HG03469 (cell line): ENCODE data around the gene EMC1.
"Not testable (repeated sequence)": the region's sequence is repeated elsewhere in the genome, so short reads cannot be mapped to it uniquely, and the experiment has no call there.

ENCODE experiments used
- ATAC-seq: cut with Tn5 transposase; IDR thresholded peaks from one replicate; pipeline ENCODE4 v1.9.1; 2021; ENCODE audit warnings: mild to moderate bottlenecking, moderate library complexity, moderate number of reproducible peaks; ENCODE audit not compliant: unreplicated experiment

The EMC1 gene

DNA sequence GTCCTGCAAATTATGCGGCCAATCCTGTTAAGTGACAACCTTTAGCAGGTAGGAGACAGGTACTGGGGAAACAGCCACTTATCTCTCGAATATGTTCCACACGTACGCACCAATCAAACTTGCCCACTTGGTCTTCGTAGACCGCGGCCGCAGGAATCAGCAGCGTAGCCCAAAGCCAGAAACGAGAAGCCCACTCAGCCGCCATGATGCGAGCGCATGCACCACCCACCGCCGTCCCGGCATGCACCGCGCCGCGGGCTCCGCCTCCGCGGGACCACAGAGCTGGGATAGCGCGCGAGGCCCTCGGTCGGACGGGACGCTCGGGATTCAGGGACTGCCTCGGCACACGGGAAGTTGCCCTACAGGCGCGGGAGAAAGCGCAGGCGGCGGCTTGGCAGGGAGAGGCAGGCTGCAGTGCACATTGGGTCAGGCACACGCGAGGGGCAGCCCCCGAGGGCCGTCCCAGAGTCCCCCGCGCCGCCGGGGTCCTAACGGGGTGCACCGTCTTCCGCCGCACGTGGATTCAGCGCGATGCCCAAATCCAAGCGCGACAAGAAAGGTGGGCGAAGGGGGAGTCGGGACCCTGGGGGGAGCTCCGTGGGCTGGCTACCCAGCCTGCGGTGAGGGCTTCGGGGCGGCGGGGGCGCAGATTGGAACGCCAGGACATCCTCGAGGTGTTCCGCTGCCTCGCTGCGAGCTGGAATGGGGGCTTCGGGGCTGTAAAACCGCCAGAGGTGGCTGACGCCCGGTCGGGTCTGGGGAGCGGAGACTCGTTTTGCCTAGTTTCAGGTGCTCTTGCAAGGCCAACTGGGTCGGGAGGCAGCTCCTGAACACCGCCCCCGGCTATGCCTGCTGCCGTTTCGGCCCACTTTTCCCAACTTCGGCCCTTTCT, at the start of gene EMC1, which contains the start of gene MRTO4:
Gene EMC1, minus strand, starts transcription at position 220 of the 892 bp plus-strand sequence. Its CDS starts 15 bp downstream, at position 205.
Gene MRTO4, plus strand, starts transcription at position 501 of the 892 bp plus-strand sequence. Its CDS starts 31 bp downstream, at position 532.
- peak; percentile 64 for ATAC-seq

DNA sequence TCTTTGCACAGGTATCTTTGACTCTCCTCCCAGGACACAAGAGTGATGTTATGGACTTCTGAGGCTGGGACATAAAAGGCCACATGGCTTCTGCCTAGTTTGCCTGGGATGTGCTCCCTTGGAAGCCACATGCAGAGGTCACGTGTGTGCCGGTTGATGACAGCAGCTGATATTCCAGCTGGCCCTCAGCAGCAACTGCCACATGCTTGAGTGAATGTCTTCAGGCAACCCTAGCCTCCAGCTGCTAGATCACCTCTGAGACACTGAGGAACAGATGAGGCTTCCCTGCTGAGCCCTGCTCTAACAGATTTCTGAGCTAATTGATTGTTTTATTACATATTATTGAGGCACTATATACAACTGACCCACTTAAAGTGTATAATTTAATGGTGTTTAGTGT, 48.9 kb upstream of the EMC1 start:
- no peak for ATAC-seq

DNA sequence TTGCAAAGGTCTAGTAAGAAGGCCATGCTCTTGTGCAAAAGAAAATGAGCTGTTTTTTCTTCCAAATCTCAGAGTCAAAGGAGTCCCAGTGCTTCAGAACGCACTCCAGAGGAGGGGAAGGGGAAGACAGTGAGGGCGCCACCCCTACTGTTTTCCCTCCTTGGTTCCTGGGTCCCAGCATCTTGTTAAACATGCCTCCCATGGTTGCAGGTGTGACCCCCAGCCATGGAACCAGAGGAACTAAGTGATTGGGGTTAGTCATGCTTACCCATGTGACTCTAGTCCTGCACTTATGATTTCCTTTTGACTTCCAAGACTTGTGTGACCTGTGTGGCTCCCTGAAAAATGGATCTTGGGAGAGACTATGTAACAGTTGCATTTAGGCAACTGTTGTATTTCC, 43.3 kb upstream of the EMC1 start:
- ATAC-seq = no peak

DNA sequence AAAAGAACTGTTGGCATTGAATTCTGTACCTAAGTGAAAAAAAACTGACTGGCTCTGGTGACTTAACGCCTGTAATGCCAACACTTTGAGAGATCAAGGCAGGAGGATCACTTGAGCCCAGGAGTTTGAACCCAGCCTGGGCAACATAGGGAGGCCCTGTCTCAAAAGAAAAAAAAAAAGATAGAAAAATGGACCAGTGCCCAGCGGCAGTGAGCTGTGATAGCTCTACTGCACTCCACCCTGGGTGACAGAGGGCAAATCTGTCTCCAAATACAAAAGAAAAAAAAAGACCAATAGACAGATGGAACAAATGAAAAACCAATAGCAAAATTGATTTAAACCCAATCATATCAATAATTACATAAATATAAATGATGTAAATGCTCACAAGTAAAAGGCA, 37.9 kb upstream of the EMC1 start:
- ATAC-seq = no peak

DNA sequence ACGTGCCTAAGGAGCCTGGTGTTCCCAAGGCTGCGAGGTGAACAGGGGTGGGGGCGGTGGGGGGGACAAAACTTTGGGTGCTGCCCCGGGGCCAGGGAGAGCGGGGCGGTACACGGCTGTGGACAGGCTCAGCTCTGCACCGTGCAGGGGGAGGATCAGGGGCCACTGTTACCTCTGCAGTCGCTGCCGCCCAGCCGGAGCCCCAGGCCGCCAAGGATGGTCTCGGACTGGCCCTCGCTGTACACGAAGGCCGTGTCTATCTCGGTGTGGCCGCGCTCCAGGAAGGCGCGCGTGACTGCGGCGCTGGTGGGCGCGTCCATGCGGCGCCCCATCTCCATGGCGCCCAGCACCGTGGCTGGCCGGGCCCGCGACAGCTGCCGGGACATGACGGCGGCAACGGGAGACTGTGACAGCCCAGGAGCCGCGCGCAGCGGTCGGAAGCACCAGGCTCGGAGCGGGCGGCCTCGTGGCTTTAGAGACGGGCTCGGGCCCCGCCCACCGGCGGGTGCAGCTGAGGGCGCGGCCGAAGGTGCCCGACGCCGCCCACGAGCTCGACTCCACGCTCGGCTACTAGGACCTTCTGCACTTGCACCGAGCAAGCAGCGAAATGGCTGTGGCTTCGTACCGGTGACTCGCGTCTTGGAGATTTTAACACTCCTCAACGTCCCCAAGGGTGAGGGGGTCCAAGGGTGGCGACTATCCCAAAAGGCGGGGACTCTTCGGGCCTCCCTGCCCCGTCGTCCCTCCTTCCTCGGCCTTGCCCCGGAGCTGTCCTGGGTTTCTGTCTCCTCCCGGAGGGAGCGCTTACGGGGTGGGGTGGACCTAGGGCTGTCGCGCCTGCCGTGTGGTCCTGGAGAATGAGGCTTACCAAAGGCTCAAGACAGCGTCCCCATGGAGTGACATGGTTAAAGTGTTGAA, 37.3 kb upstream of the EMC1 start, which contains the start of gene AKR7A3:
Gene AKR7A3, minus strand, starts transcription at position 447 of the 918 bp plus-strand sequence. Its CDS starts 61 bp downstream, at position 386.
- ATAC-seq = not testable (repeated sequence)

DNA sequence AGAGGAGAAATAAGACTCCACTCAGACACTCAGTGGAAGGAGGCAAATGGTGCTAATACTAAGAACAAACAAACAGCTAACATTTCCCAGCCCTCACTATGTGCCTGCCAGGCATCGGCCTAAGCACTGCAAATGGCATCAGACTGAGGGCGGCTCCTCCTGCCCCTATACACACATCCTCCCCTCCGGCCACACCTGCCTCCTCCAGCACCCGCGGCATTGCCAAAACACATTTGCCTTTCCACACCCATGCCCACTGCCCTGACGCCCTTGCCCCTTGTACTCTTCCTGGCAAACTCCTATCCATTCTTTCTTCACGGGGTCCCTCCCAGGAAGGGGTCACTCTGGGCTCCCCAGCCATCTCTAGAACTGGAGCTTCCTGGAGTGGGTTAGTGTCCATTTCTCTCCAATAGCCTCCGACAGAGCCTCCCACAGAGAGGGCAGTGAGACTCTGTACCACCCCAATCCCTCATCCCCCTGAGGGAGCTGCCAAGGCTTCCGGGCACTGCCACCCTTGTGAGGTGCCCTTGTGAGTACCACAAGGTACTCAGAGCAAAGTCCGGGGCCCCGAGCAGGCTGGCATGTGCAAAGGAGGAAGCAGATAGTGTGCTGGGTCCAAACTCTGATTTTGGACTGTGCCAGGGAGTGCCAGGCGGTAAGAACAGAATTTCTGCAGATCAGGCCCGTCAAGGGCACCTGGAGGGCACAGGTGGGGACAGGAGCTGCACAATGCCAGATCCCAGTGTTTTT, 36.3 kb upstream of the EMC1 start:
- no peak for ATAC-seq

DNA sequence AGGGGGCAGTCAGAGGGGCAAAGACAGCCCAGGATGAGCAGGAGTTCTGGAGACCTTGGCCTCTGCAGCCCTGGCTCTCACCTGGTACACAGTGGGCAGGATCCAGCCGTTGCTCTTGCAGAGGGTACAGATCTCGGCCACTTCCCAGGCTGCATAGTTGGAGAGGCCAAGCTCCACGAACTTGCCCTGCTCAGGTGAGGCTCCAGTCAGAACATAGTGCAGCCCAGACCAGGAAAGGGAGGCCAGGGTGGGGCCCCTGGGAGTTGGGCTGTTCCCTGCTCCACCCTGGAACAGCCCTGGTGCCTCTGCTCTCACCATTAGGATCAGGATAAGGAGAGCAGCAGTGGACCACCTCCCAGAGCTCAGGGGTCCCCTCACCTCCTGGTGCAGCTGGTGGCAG, 34.5 kb upstream of the EMC1 start:
- not testable (repeated sequence) for ATAC-seq

DNA sequence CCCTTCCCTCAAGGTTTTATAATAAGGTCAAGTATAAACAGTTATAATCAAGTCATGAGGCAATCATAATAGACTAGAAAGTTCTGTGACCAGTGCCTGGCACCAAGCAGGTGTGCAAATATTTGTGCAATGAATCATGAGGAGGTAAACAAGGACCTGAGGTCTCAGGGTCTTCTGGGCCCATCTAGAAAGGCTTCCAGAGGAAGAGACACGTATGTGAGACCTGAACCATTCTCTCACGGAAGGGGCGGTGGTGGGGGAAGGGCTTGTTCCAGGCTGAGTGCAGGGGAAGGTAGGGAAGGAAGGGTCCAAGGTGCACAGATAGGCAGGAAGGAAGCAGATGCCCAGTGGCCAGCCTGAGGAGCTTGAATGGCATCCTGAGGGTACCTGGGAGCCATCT, 34.0 kb upstream of the EMC1 start:
- ATAC-seq = not testable (repeated sequence)

DNA sequence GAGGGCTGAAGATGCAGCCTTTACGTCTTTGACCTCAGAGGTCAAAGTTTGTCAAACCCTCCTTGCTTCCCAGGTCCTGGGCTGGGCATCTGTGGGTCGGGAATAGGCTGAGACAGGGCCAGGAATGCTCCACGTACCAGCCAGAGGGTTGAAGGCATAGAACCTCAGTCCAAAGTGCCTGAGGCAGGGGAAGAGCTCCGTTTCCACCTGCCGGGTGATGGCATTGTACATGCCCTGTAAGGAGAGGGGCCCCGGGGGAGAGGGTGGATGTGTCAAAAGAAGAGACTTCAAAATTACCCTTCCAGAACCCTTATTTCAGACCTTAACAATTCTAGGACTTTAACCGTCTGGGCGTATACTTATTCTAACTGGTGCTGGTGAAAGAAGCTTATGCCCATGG, 33.6 kb upstream of the EMC1 start:
- ATAC-seq = no peak

DNA sequence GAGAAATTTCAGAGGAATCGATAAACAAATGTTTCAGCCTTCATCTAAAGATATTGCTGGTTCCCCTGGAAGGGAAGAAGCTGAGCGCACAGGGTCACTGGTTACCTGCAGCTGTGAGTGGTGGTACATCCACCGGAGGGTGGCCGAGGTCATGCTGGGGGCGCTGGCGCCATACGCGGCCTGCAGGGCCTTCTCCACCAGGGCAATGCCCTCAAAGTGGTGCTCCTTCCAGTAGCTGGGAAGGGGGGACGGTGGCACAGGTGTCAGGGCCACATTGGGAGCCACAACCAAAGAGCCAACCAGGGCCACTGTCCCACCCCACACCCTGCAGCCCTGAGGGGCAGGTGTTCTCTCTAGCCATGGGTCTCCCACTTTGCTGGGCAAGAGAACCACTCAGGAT, 32.6 kb upstream of the EMC1 start:
- ATAC-seq = no peak

DNA sequence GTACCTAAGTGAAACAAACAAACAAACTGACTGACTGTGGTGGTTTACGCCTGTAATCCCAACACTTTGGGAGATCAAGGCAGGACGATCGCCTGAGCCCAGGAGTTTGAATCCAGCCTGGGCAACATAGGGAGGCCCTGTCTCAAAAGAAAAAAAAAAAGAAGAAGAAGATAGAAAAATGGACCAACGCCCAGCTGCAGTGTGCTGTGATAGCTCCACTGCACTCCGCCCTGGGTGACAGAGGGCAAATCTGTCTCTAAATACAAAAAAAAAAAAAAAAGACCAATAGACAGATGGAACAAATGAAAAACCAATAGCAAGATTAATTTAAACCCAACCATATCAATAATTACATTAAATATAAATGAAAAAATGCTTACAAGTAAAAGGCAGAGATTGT, 23.3 kb upstream of the EMC1 start:
- no peak for ATAC-seq

DNA sequence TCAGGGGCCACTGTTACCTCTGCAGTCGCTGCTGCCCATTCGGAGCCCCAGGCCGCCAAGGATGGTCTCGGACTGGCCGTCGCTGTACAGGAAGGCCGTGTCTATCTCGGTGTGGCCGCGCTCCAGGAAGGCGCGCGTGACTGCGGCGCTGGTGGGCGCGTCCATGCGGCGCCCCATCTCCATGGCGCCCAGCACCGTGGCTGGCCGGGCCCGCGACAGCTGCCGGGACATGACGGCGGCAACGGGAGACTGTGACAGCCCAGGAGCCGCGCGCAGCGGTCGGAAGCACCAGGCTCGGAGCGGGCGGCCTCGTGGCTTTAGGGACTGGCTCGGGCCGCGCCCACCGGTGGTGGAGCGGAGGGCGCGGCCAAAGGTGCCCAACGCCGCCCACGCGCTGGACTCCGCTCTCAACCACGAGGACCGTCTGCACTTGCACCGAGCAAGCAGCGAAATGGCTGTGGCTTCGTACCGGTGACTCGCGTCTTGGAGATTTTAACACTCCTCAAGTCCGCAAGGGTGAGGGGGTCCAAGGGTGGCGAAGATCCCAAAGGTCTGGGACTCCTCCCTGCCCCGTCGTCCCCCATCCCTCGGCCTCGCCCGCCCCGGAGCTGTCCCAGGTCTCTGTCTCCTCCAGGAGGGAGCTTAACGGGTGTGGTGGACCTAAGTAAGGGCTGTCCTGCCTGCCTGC, 22.7 kb upstream of the EMC1 start:
- not testable (repeated sequence) for ATAC-seq

DNA sequence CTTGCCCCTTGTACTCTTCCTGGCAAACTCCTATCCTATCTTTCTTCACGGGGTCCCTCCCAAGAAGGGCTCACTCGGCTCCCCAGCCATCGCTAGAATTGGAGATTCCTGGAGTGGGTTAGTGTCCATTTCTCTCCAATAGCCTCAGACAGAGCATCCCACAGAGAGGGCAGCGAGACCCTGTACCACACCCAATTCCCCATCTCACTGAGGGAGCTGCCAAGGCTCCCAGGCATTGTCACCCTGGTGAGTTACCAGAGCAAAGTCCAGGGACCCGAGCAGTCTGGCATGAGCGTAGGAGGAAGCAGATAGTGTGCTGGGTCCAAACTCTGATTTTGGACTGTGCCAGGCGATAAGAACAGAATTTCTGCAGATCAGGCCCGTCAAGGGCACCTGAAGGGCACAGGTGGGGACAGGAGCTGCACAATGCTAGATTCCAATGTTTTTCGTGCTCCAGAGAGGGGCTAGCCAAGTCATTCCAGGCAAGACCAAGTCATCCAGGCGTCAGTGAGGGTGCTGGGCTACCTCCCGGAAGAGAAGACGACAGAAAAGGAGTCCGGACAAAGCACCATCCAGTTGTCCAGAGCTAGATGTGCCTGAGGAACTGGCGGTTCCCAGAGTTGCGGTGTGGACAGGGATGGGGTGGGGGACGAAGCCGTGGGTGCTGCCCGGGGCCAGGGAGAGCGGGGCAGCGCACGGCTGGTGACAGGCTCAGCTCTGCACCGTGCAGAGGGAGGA, 22.0 kb upstream of the EMC1 start:
- no peak for ATAC-seq

DNA sequence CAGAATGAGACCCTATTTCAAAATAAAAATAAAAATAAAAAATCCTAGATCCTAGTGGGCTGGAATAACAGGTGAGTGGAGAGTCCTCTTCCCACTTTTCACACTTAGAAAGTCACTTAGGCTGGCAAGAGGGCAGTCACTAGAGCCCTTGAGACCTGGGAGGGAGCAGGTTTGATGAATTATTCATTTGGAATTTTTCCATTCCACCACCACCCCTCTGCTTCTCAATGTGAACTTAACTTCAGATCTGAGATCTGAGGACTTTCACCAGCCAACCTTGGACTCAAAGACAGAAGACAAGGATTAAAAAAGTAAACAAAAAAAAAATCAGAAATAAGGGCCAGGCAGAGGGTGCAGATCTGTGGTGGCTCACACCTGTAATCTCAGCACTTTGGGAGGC, 20.7 kb upstream of the EMC1 start:
- no peak for ATAC-seq

DNA sequence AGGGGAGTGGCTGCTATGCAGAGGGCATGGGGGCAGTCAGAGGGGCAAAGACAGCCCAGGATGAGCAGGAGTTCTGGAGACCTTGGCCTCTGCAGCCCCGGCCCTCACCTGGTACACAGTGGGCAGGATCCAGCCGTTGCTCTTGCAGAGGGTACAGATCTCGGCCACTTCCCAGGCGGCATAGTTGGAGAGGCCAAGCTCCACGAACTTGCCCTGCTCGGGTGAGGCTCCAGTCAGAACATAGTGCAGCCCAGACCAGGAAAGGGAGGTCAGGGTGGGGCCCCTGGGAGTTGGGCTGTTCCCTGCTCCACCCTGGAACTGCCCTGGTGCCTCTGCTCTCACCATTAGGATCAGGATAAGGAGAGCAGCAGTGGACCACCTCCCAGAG, 19.0 kb upstream of the EMC1 start:
- ATAC-seq = not testable (repeated sequence)

DNA sequence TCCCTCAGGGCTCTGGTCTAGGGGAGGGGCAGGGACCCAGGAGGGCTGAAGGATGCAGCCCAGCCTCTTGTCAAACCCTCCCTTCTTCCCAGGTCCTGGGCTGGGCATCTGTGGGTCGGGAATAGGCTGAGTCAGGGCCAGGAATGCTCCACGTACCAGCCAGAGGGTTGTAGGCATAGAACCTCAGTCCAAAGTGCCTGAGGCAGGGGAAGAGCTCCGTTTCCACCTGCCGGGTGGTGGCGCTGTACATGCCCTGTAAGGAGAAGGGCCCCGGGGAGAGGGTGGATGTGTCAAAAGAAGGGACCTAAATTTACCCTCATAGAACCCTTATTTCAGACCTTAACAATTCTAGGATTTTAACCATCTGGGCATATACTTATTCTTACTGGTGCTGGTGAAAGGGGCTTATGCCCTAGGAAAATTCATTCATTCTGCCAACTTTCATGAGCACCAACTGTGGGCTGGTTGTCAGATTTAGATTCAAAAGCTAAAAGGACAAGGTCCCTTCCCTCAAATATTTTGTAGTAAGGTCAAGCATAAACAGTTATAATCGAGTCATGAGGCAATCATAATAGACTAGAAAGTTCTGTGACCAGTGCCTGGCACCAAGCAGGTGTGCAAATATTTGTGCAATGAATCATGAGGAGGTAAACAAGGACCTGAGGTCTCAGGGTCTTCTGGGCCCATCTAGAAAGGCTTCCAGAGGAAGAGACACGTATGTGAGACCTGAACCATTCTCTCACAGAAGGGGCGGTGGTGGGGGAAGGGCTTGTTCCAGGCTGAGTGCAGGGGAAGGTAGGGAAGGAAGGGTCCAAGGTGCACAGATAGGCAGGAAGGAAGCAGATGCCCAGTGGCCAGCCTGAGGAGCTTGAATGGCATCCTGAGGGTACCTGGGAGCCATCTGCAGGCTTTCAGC, 18.4 kb upstream of the EMC1 start:
- not testable (repeated sequence) for ATAC-seq

DNA sequence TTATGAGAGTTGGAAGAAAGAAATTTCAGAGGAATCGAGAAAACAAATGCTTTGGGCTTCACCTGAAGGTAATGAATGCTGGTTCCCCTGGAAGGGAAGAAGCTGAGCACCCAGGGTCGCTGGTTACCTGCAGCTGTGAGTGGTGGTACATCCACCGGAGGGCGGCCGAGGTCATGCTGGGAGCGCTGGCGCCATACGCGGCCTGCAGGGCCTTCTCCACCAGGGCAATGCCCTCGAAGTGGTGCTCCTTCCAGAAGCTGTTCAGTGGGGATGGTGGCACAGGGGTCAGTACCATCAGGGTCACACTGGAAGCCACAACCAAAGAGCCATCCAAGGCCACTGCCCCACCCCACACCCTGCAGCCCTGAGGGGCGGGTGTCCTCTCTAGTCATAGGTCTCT, 17.1 kb upstream of the EMC1 start:
- no peak for ATAC-seq

DNA sequence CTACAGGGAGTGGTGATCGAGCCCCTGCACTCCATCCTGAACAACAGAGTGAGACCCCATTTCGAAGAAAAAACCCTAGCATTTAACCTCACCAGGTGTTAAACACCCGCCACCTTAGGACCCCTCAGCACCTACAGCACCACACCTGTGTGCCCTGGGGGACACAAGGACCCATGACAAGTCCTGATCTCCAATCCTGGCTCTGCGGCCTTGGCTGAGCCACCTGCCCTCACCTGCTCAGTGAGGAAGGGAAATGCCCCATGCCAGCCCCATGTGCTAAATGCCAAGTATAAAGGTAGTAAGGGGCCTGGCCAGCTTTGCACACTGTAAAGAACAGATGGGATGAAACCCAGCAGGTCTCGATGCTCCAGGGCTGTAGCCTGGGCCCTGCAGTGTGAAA, 11.4 kb upstream of the EMC1 start:
- ATAC-seq = no peak
